GOT3 (cell line): Measurements from ENCODE around the gene FOXP1.
"Not testable (repeated sequence)": the region's sequence is repeated elsewhere in the genome, so short reads cannot be mapped to it uniquely, and the experiment has no call there.

ENCODE experiments used
- DNase-seq: peaks from one replicate; lab custom pipeline; 2025; ENCODE audit warnings: mixed read lengths; lab: John Stamatoyannopoulos, UW

The FOXP1 gene

DNA sequence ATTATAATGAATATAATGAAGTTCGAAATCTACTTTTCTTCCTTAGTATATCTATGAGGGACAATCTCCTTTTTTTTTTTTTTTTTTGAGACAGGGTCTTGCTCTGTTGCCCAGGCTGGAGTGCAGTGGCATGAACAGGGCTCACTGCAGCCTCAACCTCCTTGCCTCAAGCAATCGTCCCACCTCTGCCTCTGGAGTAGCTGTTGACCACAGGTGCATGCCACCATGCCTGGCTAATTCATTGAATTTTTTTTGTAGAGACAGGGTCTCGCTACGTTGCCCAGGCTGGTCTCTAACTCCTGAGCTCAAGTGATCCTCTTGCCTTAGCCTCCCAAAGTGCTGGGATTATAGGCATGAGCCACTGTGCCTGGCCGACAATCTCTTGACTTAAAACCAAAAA, 607.5 kb downstream of the FOXP1 start:
- not testable (repeated sequence) for DNase-seq

DNA sequence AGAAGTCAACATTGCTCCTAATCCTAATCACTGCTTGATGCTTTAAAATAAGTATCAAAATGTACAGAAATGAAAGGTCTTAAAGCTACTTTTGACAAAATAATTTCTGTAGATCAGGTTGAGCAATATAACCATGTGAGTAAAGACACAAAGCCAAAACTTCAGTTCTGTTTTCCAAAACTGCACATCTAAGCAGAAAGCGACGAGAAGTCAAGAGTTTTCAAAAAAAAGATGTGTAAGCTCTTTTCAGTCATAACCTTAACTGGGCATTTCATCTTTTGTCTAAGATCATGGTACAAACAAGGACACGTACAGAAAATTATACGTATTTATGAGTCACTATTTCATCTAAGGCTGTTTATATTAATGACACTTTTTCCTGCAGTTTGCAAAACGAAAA, 608.8 kb downstream of the FOXP1 start:
- no peak for DNase-seq

DNA sequence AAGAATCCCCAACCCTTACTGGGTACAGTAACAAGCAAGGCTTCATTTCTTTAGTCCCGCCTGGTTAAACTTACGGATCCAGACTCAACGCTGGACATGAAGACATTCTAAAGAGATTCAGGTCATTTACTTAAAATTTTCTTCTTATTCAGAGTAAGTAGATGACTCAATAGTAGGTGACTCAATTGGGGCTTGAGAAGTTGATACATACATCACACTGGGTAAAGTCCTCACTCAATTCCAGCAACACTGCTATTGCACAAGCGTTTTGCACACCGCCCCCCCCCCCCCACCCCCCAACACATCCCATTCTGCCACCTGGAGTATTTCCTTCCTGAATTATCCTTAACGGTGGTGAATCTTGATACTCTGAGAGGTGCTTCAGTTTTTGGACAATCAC, 610.0 kb downstream of the FOXP1 start:
- DNase-seq: no peak

DNA sequence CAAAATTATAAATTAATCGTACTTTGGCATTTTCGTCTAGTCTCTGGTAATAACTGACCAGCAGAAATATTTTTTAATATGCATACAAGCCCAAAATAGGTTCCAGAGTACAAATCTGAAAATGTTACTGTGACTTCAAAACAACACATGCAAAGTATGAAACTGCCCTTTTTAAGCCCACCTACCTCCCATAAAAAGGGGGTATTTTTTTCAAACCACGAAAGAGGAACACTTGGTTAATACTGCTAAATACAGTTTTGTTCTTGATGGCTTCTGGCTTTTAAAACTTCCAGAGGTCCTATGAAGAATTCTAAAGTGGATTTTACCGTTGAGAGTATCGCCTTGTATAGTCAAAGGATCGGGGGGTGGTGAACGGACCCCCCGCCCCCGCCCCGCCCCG, 610.7 kb downstream of the FOXP1 start:
- DNase-seq: no peak

DNA sequence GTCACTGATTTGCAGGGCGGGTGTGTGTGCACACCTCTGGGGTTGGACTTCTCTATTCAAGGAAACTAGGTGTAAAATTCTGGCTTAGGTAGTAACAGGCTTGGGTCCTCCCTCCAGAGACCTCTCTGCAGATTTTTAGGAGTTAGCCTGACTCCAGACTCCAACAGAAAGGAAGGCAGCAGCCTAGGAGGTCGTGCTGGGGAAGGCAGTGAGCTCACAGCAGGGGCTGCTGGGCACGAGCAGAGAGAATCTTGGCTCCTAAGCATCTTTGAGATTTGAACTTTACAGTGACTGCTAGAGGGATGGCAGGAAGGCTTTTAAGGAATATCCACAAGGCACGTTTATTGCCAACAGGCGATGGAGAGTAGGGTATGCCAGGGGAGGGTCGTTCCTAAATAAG, 612.6 kb downstream of the FOXP1 start:
- no peak for DNase-seq

DNA sequence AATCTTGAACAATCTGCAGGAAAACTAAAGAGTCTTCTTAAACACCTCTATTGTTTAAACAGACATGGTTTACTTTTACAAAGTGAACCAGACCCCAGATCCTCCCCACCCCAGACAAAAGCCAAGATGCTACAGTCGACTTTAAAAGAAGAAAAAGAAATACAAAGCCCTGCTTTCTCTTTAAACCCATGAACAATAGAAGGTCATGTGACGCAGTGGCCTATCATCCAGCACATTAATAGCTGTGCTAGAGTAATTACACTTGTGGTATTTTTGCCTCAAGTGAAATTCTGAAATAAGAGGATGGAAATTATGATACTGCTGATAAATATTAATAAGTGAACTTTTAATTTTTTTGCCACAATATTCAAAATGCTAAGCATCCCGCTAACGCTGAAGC, 613.4 kb downstream of the FOXP1 start:
- DNase-seq: no peak

- no peak for DNase-seq
Measured at GRCh38 chr3:70963431-70964275, 619.9 kb downstream of the FOXP1 start.

GRCh38 chr3:70959506-70960291, 623.8 kb downstream of the FOXP1 start:
- DNase-seq: no peak

- DNase-seq: no peak
Measured at GRCh38 chr3:70952033-70952747, 631.3 kb downstream of the FOXP1 start.

DNA sequence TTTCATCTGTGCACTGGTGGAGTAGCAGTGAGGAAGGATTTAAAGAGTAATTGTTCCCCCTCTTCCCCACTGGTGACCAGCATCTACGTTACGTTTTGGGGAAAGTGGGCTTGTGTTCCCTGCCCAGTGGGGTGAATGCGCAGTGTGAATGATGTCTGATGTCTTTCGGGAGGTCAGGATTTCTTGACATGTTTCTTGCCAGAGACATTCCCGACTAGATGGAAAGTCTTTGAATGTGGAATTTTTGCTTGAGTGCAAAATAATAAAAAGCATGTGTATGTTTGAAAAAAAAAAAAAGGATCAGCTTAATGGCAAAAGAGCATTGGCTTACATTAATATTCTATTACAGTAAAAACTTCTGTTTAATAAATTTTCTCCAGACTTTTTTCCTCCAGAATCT, 632.2 kb downstream of the FOXP1 start:
- DNase-seq: no peak

DNA sequence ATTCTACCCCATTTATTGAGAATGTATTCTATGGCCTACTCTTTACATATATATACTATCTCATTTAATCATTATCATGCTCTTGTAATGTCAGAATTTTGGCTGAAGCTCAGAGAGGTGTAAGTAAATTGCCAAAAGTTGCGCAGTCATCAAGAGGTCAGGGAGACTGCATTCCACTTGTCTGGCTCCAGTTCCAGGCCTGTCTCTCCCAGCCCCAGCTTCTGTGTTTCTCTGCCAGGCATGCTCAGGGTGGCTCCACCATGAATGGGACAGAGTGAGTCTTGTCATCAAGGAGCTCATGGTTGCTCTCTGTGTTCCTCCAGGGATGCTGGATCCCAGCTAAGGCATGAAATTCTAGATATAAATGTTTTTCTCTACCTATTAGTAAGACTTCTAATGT, 635.9 kb downstream of the FOXP1 start:
- no peak for DNase-seq

- no peak for DNase-seq
Measured at GRCh38 chr3:70943886-70944285, 639.6 kb downstream of the FOXP1 start.

- DNase-seq: no peak
Measured at GRCh38 chr3:70933105-70933810, 650.3 kb downstream of the FOXP1 start.

- no peak for DNase-seq
Measured at GRCh38 chr3:70930066-70930465, 653.5 kb downstream of the FOXP1 start.

- no peak for DNase-seq
Measured at GRCh38 chr3:70927239-70927638, 656.3 kb downstream of the FOXP1 start.

DNA sequence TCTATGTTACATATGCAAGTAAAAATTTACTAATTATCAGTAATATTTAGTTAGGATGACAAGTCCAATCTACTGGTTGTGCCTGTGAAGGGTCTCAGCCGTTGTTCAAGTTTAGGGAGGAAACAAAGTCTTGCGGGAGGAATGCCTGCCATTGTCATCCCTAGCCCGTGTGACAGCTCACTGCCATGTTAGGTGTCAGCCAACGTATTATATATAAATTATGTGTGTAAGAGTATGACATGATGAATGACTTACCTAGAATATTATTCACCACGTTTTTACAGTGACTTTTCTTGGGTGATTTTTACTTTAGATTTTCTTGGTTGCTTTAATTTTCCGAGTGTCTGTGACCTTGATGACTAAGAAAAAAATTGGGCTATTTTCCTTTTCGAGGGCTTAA, 656.7 kb downstream of the FOXP1 start:
- no peak for DNase-seq

GRCh38 chr3:70919661-70920060, 663.9 kb downstream of the FOXP1 start:
- DNase-seq: no peak

DNA sequence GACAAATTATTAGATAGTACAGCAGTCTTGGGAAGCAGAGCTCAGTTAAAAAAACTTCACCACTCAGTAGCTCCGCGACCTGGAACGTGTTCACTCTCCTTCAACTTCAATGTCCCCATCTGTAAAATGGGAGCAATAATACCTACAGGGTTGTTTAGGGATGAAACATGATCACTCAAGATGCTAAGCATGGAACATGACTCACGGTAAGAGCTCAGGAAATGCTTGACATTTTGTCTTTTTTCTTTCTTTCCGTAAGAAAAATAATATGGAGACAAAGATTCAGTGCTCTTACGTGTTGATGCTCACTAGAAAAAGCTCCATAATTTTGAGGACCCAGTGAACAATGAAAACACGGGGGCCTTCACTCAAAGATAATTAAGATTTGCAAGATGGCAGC, 664.4 kb downstream of the FOXP1 start:
- no peak for DNase-seq

DNA sequence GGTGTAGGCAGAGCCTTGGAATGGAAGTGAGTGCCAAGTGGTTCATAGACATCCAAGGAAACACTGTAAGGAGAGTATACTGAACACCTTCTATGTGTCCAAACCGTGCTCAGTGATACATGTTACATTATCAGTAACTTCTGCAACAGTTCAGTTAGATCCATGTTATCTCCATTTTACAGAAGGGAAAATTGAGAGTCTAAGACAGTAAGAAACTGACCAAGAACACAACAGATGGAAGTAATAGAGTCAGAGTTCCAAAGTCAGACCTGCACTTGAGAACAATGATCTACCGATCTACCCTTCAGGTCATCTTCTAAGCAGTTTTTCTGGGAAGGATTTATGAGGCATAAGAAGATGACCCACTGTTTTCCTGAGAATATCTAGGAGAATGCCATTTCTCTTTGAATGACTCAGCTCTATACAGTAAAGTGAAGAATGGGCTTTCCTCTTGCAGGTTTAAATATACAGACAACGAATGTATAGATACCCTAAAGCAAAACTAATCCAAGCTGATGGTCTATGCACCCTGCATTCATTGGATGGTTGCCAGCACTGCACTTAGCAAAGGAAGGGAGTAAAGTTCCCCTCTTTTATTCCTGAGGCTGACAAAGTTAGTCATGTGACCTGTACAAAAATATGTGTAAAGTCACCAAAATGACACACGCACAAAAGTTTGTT, 667.0 kb downstream of the FOXP1 start:
- no peak for DNase-seq

DNA sequence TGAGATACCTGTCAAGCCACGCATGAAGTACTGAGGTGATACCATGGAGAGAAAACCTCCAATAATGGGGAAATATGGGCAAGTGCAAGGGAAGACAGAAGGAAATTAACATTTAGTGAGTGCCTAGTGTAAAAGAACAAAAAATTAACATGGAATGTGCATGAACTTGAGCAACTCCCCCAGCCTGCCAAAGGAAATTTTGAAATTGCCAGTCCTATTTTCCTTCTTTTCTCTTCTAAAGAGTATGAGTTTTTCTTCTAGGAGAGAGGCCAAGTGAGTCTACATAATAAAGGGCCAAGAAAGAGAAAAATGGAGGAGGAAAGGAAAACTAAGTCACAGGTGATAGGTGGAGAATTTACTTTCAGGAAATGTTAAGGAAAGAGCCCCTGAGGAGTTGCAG, 668.7 kb downstream of the FOXP1 start:
- no peak for DNase-seq

DNA sequence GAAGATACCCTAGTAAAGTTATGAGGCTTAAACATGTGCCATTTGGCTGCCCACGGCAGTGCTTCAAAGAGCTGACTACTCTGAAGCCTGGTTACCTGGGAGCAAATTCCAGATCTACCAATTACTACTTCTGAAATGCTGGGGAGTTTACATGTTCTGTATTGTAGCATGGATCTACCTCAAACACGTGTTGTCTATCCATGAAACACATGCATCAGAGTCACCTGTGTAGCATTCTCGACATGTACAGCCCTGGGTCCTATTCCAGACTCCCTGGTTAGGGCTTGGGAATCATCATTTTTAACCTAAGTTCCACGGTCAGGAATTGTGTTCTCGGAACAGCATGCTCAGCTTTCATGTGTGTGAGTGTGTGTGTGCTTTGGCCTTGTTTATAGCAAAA, 671.8 kb downstream of the FOXP1 start:
- no peak for DNase-seq

GRCh38 chr3:70905491-70905890, 678.0 kb downstream of the FOXP1 start:
- no peak for DNase-seq
